GM19043 (cell line): ENCODE measurements around the gene TIMM44.
"Not testable (repeated sequence)": the region's sequence is repeated elsewhere in the genome, so short reads cannot be mapped to it uniquely, and the experiment has no call there.

ENCODE experiments used
- ATAC-seq: cut with Tn5 transposase; IDR thresholded peaks from one replicate; pipeline ENCODE4 v1.9.1; 2021; ENCODE audit warnings: low read depth; ENCODE audit not compliant: unreplicated experiment

The TIMM44 gene

GRCh38 chr19:7953060-7953459 is 9.6 kb upstream of the TIMM44 start:
- no peak for ATAC-seq

DNA sequence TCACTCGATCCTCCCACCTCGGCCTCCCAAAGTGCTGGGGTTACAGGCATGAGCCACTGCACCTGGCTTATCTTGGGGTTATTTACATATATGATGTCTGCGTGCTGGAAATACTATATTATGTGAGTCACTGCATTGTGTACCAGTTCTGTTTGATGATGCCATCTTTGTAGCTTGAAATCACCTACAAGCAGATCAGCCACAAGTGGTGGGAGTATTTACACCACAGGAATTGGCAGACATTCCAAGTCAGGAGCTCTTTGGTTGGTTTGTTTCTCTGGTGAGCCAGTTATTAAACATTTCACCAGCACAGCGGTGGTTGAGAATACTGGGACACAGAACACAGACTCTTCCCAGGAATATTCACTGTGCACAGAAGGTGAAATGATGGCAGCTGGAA is 4.5 kb upstream of the TIMM44 start:
- no peak for ATAC-seq

- peak; percentile 23 for ATAC-seq
These were observed 803 bp upstream of the TIMM44 start for GRCh38 chr19:7944177-7944761.

DNA sequence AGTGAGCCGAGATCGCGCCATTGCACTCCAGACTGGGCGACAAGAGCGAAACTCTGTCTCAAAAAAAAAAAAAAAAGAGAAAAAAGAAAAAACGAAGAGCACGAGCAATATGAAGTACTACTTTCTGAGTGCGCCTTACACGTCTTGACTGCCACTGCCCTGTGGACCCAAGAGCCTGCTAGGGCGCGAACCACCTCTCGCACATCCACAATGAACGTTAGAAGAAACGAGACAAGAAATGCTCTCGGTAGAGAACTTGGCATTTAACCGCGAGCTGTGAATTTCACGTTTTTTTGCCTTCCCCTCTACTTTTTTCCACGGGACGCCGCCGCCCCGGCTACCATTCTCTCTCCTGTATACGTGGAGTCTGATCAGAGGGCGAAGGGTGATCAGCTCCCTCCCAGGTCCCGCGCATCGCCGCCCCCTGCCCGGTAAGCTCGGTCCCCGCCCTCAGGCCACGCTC is 454 bp downstream of the TIMM44 start:
- ATAC-seq = no peak

DNA sequence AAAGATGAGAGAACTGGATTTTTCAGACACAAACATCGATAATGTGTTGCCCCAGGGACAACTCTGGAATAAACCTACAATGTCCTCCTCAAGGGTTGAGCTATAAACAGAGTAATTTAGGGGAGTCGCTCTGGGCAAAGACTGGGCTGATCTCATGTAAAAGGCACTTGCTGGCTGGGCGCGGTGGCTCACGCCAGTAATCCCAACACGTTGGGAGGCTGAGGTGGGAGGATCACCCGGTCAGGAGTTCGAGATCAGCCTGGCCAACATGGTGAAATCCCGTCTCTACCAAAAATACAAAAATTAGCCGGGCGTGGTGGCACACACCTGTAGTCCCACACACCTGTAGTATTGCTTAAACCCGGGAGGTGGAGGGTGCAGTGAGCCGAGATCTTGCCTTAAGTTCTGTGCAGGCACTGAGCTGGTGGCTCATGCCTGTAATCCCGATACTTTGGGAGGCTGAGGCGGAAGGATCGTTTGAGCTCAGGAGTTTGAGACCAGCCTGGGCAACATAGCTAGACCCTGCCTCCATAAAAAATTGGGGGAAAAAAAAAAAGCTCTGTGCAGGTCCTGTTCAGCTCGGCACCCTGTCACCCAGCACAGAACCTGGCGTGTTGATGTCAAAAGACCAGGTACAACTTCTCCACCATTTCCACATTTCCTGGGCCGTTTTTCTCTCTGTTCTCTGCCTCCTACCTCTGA is 1.4 kb downstream of the TIMM44 start:
- ATAC-seq = no peak

- ATAC-seq = no peak
These were observed 2.6 kb downstream of the TIMM44 start for GRCh38 chr19:7940841-7941240.

DNA sequence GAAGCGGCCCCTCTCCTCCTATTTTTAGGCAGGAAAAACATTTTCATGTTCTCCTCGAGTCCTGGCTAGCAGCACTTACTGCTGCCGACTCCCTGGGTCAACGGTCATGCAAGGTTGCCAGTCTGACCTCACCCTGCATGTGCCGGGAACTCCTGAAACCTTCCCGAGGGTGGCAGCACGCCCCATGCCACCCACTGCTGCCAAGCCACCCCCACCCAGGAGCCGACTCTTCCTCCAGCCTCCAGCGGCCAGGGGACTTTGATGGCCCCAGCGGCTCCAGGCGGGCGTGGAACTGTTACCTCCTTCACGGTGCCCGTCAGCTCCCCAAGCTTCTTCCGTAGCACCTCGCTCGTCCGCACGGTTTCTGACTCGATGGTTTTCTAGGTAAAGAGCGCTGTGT is 8.7 kb downstream of the TIMM44 start:
- ATAC-seq = no peak

- no peak for ATAC-seq
These were observed 9.4 kb downstream of the TIMM44 start for GRCh38 chr19:7933828-7934725.

GRCh38 chr19:7933411-7933810 is 10.1 kb downstream of the TIMM44 start:
- no peak for ATAC-seq

DNA sequence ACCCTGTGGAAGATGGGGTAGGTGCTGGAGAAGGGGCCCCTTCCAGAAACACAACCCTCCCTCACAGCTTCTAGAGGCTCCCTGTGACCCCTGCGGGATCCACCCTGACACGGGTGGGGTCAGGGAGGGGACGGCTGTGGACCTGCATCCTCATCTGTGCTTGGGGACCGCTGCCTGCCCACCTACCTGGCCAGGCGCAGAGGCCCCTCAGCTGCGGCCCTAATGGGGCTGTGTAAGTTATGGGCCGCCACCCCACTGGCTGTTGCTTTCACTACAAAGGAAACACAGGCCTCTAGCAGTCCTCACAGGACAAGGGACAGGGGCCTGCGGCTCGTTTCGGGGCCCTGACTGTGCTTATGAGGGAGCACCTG is 10.6 kb downstream of the TIMM44 start:
- no peak for ATAC-seq

- no peak for ATAC-seq
These were observed 11.1 kb downstream of the TIMM44 start for GRCh38 chr19:7932276-7932929.

DNA sequence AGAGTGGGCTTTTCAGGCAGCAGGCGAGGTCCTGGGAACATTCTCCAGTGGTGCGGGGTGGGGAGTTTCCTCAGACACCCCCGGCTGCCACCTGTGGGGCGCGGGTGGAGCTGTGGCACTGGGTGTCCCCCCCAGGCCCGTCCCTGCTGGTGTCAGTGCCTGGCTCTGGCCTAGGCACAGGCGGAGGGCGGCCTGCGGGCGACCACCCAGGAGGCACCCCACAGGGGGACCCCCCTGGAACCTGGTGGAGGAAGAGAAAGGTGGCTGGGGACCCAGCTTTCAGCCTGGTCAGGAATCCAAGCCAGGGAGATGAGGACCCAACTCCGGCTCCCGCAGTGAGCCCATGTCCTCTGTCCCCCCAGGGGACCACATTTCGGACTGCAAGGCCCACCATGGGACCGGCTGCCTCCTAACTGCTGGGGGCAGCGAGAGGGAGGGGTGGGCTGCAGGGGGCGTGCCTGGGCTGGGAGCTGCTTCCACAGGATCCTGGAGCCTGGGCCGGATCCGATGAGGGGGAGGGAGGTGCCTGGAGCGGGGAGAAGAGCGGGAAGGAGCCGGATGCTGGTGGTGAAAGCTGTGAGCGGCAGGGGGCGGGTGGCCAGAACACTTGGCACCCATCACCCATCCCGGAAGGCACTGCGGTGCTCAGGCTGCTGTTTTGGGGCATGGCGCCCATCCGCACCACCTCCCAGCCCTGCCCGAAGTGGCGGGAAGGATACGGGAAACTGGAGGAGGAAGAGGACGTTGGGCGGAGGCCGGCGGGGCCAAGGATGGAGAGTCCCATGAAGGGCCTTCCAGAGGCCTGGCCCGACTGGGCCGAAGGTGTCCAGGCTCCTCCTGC is 12.0 kb downstream of the TIMM44 start:
- ATAC-seq = no peak

DNA sequence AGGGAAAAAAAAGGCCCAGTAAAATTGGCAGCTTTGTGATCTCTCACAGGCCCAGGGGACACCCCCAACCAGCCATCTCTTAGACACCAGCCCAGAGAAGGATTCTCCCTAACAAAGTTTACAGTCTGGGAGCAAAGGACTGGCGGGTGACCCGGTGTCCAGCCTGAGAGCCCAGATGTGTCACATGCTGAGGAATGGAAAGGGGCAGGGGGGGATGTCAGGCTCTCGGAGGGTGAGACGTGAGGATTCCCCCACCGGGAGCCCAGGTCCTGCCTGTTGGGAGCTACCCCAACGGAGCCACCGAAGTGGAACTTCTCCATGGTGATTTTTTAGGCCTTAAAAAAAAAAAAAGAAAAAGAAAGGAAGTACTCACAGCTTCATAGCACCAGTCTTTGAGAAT is 12.7 kb downstream of the TIMM44 start:
- ATAC-seq = no peak

- not testable (repeated sequence) for ATAC-seq
These were observed 13.4 kb downstream of the TIMM44 start for GRCh38 chr19:7930030-7930429.

DNA sequence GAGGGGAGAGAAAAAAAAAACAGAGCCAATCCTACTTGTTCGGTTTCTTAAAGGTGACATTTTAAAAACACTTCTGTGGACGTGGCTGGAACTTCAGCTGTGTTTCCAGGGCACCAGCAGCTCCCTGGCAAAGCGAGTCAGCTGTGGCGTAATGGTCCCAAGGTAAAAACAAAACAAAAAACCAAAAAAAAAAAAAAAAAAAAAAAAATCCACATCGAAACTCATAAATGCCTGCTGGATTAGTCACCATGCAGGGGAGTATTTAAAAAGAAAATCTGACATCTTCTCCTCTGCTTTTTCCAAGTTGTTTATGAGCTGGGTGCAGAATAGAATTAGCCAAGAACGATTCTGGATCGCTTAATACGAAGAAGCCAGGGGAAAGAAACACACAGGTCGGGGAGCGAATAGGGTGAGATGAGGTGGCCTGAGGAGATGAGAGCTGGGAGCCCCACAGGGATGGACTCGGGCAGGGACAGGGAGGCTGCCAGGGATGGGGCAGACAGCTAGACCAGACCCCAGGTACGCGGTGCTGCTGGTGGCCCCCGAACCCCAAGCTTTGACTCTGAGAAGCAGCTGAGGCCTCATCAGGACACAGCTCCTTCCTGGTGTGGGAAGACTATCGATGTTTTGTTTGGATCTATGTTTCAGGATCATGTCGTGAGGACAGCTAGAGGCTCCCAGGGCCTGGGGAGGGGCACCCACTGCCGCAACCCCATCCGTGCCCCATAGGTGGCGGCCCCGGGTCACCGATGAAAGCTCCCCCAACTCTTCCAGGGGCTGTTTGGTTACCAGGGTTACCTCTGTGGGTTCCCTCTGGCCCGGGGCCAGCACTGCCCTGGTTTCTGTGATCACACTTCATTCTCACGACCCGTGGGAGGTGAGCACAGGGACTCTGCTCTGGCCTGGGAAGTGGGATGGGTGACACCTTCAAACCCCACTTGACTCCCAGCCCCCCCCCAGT is 14.4 kb downstream of the TIMM44 start:
- ATAC-seq = no peak

DNA sequence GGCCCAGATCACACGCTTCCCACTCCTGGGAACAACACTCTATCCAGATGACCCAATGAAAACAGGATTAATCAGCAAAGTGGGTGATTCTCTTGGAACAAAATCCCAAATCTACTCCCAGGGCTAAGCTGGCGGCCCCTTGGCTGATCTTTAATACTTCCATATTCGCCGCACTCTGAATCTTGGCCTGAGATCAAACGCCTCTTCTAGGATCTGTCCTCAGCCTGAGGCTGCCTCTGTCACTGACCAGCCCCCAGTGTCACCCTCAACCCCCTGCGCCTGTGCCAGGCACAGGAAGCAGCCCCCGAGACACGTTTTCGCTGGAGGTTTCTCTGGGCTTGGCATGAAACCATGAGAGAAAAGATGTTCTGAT is 15.1 kb downstream of the TIMM44 start:
- no peak for ATAC-seq

- ATAC-seq = no peak
These were observed 15.7 kb downstream of the TIMM44 start for GRCh38 chr19:7927605-7928333.
